GM19351 (cell line): Measurements from ENCODE around the gene CD151.

Source experiments
- ATAC-seq: cut with Tn5 transposase; IDR thresholded peaks from one replicate; pipeline ENCODE4 v1.9.1; 2021; ENCODE audit warnings: mild to moderate bottlenecking, moderate library complexity; ENCODE audit not compliant: unreplicated experiment

The CD151 gene

GRCh38 chr11:796565-797295 is 36.0 kb upstream of the CD151 start:
- no peak for ATAC-seq

- peak; percentile 50 for ATAC-seq
These were observed 35.3 kb upstream of the CD151 start for GRCh38 chr11:797296-798092.

GRCh38 chr11:798093-798713 is 34.5 kb upstream of the CD151 start, which contains the start of gene SLC25A22:
Gene SLC25A22, minus strand, starts transcription at chr11:798281. Its CDS starts 3,275 bp downstream, at chr11:795006.
- peak; percentile 55 for ATAC-seq

GRCh38 chr11:799641-800316 is 33.0 kb upstream of the CD151 start:
- no peak for ATAC-seq

GRCh38 chr11:800473-800872 is 32.3 kb upstream of the CD151 start:
- no peak for ATAC-seq

- ATAC-seq: no peak
These were observed 31.5 kb upstream of the CD151 start for GRCh38 chr11:801097-801780.

GRCh38 chr11:802018-802617 is 30.6 kb upstream of the CD151 start:
- no peak for ATAC-seq

DNA sequence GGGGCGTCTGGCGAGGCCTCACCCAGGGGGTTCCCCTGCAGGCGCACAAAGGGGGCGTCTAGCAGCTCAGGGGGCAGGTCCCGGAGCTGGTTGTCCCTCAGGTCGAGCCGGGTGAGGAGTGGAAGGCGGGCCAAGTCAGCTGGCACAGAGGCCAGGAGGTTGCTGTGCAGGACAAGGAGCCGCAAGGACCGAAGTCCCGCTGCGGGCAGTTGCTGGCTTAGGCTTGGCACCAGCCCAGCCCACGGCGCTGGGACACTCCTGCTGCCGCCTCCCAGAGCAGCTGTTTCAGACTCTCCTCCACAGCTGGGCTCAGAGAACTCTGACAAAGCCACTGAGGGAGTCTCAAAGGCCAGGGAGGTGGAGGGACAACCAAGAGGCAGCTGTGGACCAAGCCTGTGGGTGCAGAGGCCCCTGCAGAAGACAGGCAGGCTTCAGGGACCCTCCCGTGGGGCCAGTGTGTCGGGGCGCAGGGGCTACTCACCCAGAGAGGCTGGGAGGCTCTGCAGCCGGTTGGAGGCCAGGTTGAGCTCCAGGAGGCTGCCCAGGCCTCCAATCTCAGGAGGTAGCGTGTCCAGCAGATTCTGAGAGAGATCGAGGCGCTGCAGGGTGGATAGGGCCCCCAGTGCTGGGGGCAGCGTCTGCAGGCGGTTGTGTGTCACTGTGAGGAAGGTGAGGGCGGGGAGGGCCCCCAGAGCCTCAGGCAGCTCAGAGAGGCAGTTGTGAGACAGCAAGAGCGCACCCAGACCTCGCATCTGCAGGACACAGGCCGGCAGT is 29.9 kb upstream of the CD151 start:
- ATAC-seq: no peak

- ATAC-seq: no peak
These were observed 29.3 kb upstream of the CD151 start for GRCh38 chr11:803467-803742.

GRCh38 chr11:803770-804598 is 28.8 kb upstream of the CD151 start:
- ATAC-seq: no peak

DNA sequence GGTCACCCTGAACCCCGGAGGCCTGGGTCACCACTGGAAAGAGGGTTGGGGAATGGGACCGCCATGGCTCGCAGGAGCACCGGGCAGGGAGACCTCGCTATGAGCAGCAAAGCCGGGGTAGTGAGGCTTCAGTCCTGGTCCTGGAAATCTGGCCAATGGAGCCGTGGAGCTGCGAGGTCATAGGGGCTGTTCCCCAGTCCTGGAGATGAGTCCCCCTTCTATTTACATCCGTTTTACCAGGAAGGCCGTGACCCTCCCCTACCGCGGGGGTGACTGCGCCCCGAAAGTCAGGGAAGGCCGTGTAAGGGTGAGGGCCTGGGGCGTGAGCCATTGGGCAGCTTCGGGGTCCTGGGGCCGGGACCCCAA is 28.2 kb upstream of the CD151 start:
- ATAC-seq: no peak

DNA sequence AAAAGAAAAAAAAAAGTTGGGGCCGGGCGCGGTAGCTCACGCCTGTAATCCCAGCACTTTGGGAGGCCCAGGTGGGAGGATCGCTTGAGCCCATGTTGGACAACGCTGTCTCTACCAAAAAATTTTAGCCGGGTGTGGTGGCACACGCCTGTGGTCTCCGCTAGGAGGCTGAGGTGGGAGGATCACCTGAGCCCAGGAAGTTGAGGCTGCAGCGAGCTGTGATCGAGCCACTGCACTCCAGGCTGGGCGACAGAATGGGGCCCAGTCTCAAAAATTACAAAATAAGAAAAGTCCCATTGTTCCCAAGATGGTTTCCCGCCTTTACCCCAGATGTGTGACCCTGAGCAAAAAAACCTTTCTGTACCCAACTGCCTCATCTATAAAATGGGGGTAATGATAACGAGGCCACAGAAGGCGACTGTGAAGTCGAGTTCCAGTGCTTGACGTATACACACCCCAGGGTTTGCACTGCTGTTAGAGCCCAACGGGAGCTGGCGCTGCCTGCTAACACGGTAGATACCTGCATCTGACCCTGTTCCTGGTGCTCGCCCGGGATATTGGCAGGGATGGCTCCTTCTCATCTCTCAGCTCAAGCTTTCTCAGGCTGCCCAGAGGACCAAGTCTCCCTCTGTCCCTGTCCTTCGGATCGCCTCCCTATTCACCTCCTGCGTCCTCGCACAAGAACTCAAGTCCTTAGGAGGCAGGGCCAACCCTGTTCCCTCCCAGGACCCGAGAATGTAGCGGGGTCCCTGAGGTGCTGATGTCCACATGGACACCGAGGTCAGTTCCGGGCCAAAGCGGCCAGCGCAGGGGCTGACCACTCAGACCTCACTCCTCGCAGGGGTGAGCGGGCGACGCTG is 24.1 kb upstream of the CD151 start:
- ATAC-seq: no peak

- ATAC-seq: peak; percentile 72
These were observed 23.3 kb upstream of the CD151 start, which contains the start of gene RPLP2 for GRCh38 chr11:809287-810039. Gene RPLP2, plus strand, starts transcription at chr11:809967. Its CDS starts 268 bp downstream, at chr11:810235.

DNA sequence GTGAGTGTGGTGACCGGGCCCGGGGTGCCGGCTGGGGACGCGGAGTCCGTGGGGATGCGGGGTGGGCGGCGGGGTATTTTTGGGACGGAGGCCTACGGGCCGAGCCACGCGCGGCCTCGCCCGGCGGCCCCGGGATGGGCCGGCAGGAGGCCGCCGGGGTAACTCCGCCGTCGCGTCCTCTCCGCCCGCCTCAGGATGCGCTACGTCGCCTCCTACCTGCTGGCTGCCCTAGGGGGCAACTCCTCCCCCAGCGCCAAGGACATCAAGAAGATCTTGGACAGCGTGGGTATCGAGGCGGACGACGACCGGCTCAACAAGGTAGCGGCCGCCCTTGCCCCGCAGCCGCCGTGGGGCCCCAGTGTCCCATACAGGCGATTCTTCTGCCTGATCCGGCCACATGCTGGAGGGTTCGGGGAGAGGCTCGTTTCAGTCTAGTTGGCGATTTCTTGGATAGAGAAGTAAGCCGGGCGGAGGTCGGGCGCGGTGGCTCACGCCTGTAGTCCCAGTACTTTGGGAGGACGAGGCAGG is 22.6 kb upstream of the CD151 start:
- ATAC-seq: peak; percentile 4

DNA sequence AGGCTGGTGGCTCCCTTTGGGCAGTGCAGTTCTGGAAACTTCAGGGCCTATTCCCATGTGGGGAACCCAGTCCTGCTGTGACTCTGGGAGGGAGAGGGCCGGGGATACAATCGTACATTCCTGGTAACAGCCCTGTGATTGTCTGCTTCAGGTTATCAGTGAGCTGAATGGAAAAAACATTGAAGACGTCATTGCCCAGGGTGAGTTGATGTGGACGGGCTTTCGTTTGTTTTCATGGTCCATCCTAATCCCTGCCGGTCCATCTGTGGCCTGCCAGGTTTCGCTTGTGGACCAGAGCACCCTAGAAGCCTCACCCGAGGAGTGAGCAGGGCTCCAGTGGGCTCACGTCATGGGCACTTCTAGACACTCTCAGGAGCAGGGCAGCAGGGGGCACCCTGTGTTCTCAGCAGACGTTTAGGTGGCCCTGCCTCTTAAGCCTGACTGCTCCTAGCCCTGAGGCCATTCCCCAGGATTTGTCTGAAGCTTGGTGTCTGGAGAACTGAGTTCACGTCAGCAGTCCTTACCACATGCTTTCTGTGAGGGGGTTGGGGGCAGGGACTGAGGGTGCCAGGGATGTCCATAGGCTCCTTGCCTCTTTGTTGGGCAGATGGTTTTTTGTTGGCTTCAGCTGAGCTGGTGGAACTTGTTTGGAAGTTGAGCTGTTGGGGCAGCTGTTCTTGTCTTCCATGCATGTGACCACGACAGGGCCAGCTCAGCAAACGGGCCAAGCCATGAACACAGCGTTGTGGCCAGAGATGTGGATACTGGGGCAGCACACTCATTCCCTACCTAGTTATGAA is 21.1 kb upstream of the CD151 start:
- no peak for ATAC-seq

DNA sequence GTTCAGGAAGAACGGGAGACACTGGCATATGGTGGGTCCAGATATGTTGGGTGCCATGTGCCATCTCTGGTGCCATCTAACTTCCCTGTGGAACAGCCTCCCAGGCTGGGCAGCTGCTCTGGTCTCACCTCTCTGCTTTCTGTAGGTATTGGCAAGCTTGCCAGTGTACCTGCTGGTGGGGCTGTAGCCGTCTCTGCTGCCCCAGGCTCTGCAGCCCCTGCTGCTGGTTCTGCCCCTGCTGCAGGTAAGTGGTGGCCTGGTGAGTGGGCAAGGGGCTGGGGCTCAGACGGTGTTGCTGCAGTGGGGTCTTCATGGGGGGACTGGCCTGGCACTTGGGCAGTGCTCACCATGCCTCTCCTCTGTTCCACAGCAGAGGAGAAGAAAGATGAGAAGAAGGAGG is 20.4 kb upstream of the CD151 start:
- no peak for ATAC-seq
